ENCODE data around the gene ROGDI.

The ROGDI gene

DNA sequence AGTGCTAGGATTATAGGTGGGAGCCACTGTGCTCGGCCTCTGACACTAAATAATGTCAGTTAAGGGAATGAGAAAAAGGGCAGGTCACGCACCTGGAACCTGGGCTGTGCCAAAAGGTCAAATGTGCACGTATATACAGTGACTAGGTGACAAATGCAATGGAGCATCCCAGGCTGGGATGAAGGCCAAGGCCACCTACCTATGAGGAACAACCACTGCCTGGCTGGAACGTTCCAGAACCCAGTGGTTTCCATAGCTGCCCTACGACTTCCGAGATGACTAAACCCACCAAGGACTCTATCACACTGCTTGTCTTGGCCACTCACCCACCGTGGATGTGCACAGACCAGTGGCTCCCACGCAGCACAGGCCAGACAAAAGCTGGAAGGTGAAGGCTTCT is 51.5 kb downstream of the ROGDI start:
- Histone ChIP-seq H2AK5ac (ENCODE audit: low read length) (no peak overlapping the region), H3K4me1 (ENCODE audit: control insufficient read depth in 1 of 2, insufficient read depth in 2 of 2, low read length in 2 of 2) (no peaks in the 10 kb centered on the region), H3K18ac (ENCODE audit: low read length) (no peak overlapping the region), H3K27ac (ENCODE audit: low read depth, low read length) (no peak overlapping the region), H3K9ac (ENCODE audit: low read length) (no peak overlapping the region), H3K27me3 (ENCODE audit: insufficient read depth, low read length) (no peaks in the 10 kb centered on the region), H2BK5ac (ENCODE audit: low read depth, low read length, poor library complexity) (no peak overlapping the region), H2BK120ac (ENCODE audit: insufficient read depth, low read length, poor library complexity) (no peak overlapping the region), H2AFZ (ENCODE audit: insufficient read depth, low read length, poor library complexity) (no peak overlapping the region), H3K9me3 (ENCODE audit: insufficient read depth, low read depth, low read length) (peaks cover 6% of the 10 kb centered on the region), H2BK12ac (ENCODE audit: low read length) (no peak overlapping the region), H3K23ac (ENCODE audit: low read length) (no peak overlapping the region), H4K8ac (ENCODE audit: low read depth, low read length) (no peak overlapping the region), H3K14ac (ENCODE audit: low read length) (no peak overlapping the region), H3K36me3 (ENCODE audit: control insufficient read depth in 1 of 2, insufficient read depth in 2 of 2, low read length in 2 of 2) (peaks cover 49 to 55% of the 10 kb centered on the region in 2 experiments), H3K79me2 (ENCODE audit: control insufficient read depth, insufficient read depth, low read length, poor library complexity) (no peaks in the 10 kb centered on the region), H4K91ac (ENCODE audit: low read depth, low read length) (no peak overlapping the region), H4K12ac (ENCODE audit: low read depth, low read length) (no peak overlapping the region), H3K4me3 (ENCODE audit: low read depth, low read length) (no peak overlapping the region), H3K4ac (ENCODE audit: low read depth, low read length) (no peak overlapping the region), H3K4me2 (ENCODE audit: low read length) (no peak overlapping the region), H3K79me1 (ENCODE audit: low read length) (no peaks in the 10 kb centered on the region)
- WGBS (ENCODE audit: extremely low coverage, insufficient coverage, insufficient read length): no CpG with 5 or more reads among the region's 8 CpGs
- no peak for DNase-seq

DNA sequence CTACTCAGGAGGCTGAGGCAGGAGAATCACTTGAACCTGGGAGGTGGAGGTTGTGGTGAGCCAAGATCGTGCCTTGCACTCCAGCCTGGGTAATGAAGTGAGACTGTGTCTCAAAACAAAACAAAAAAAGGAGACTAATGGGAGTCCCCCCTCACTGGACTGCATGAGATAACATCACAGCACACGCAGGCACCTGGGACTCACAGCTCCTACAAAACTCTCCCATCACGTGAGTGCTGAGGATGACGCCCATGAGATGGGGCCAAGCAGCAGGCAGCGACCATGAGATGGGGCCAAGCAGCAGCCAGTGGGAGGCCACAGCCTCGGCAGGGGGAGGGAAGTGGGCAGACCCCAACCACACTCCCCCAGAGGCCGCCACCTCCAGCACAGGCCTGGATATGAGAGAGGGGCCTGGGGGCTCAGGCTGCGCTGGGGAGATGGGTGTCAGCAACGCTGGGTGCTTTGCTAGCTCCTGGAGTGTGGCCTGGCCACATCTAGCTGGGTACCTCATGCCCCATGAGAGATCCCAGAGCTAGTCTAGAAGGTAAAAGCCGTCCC is 52.7 kb downstream of the ROGDI start:
- H3K4ac ChIP-seq (ENCODE audit: low read depth, low read length): no peak overlapping the region
- H2AK5ac ChIP-seq (ENCODE audit: low read length): no peak overlapping the region
- no peak overlapping the region for H3K18ac ChIP-seq (ENCODE audit: low read length)
- H2BK12ac ChIP-seq (ENCODE audit: low read length): no peak overlapping the region
- WGBS (ENCODE audit: extremely low coverage, insufficient coverage, insufficient read length): no CpG with 5 or more reads among the region's 10 CpGs
- no peak for DNase-seq
- H2AFZ ChIP-seq (ENCODE audit: insufficient read depth, low read length, poor library complexity): no peak overlapping the region
- H3K4me2 ChIP-seq (ENCODE audit: low read length): no peak overlapping the region
- no peak overlapping the region for H3K9ac ChIP-seq (ENCODE audit: low read length)
- H3K36me3 ChIP-seq (ENCODE audit: control insufficient read depth in 1 of 2, insufficient read depth in 2 of 2, low read length in 2 of 2): peaks cover 42 to 49% of the 10 kb centered on the region in 2 experiments
- no peak overlapping the region for H3K23ac ChIP-seq (ENCODE audit: low read length)
- no peak overlapping the region for H2BK5ac ChIP-seq (ENCODE audit: low read depth, low read length, poor library complexity)
- no peak overlapping the region for H4K91ac ChIP-seq (ENCODE audit: low read depth, low read length)
- H3K27ac ChIP-seq (ENCODE audit: low read depth, low read length): no peak overlapping the region
- H3K79me2 ChIP-seq (ENCODE audit: control insufficient read depth, insufficient read depth, low read length, poor library complexity): no peaks in the 10 kb centered on the region
- no peak overlapping the region for H3K4me3 ChIP-seq (ENCODE audit: low read depth, low read length)
- H3K27me3 ChIP-seq (ENCODE audit: insufficient read depth, low read length): no peaks in the 10 kb centered on the region
- no peak overlapping the region for H2BK120ac ChIP-seq (ENCODE audit: insufficient read depth, low read length, poor library complexity)
- peaks cover 4% of the 10 kb centered on the region for H3K9me3 ChIP-seq (ENCODE audit: insufficient read depth, low read depth, low read length)
- no peak overlapping the region for H4K12ac ChIP-seq (ENCODE audit: low read depth, low read length)
- H4K8ac ChIP-seq (ENCODE audit: low read depth, low read length): no peak overlapping the region
- no peak overlapping the region for H3K14ac ChIP-seq (ENCODE audit: low read length)
- no peaks in the 10 kb centered on the region for H3K4me1 ChIP-seq (ENCODE audit: control insufficient read depth in 1 of 2, insufficient read depth in 2 of 2, low read length in 2 of 2)
- H3K79me1 ChIP-seq (ENCODE audit: low read length): no peaks in the 10 kb centered on the region

DNA sequence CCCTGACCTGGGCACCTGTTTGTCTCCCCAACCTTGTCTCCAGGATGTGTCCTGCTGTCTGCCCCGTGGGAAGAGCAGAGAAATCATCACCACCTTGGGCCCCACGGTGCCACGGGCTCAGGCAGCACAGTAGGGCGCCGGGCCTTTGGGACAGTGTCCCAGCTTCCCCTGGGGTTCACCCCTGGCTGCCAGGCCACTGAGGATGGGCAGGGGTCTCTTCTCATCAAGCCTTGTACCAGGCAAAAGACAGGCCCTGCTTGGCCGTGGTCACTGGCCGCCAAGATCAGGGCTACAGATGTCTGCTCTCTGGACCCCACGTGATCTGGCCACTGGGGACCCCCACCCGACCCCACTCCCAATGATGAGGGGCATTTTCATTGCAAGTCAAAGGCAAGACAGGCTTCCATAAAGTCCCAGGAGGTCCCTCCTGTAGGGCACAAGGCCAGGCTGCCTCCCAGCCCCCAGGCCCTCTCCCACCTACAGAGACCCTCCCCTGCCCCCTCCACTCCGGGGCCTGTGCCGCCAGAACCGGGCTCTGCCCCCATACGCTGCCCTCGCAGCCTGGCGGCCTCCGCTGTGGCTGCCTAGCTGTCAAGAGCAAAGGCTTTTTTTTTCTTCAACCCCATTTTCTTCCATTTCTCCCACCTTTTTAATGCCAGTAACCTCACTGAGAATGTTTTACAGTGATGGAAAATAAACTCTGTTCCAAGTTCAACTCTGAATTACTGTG is 53.6 kb downstream of the ROGDI start:
- Histone ChIP-seq H4K8ac (ENCODE audit: low read depth, low read length) (no peak overlapping the region), H2BK5ac (ENCODE audit: low read depth, low read length, poor library complexity) (no peak overlapping the region), H3K27ac (ENCODE audit: low read depth, low read length) (no peak overlapping the region), H3K9ac (ENCODE audit: low read length) (no peak overlapping the region), H3K4ac (ENCODE audit: low read depth, low read length) (no peak overlapping the region), H3K4me3 (ENCODE audit: low read depth, low read length) (no peak overlapping the region), H4K12ac (ENCODE audit: low read depth, low read length) (no peak overlapping the region), H3K4me2 (ENCODE audit: low read length) (no peak overlapping the region), H3K9me3 (ENCODE audit: insufficient read depth, low read depth, low read length) (peaks cover 2% of the 10 kb centered on the region), H3K36me3 (ENCODE audit: control insufficient read depth in 1 of 2, insufficient read depth in 2 of 2, low read length in 2 of 2) (peaks cover 36 to 44% of the 10 kb centered on the region in 2 experiments), H2BK120ac (ENCODE audit: insufficient read depth, low read length, poor library complexity) (no peak overlapping the region), H2AFZ (ENCODE audit: insufficient read depth, low read length, poor library complexity) (no peak overlapping the region), H3K79me1 (ENCODE audit: low read length) (no peaks in the 10 kb centered on the region), H3K14ac (ENCODE audit: low read length) (no peak overlapping the region), H2BK12ac (ENCODE audit: low read length) (no peak overlapping the region), H4K91ac (ENCODE audit: low read depth, low read length) (no peak overlapping the region), H3K79me2 (ENCODE audit: control insufficient read depth, insufficient read depth, low read length, poor library complexity) (no peaks in the 10 kb centered on the region), H3K23ac (ENCODE audit: low read length) (no peak overlapping the region), H2AK5ac (ENCODE audit: low read length) (no peak overlapping the region), H3K4me1 (ENCODE audit: control insufficient read depth in 1 of 2, insufficient read depth in 2 of 2, low read length in 2 of 2) (no peaks in the 10 kb centered on the region), H3K18ac (ENCODE audit: low read length) (no peak overlapping the region), H3K27me3 (ENCODE audit: insufficient read depth, low read length) (no peaks in the 10 kb centered on the region)
- no CpG with 5 or more reads among the region's 16 CpGs for WGBS (ENCODE audit: extremely low coverage, insufficient coverage, insufficient read length)
- DNase-seq: no peak

DNA sequence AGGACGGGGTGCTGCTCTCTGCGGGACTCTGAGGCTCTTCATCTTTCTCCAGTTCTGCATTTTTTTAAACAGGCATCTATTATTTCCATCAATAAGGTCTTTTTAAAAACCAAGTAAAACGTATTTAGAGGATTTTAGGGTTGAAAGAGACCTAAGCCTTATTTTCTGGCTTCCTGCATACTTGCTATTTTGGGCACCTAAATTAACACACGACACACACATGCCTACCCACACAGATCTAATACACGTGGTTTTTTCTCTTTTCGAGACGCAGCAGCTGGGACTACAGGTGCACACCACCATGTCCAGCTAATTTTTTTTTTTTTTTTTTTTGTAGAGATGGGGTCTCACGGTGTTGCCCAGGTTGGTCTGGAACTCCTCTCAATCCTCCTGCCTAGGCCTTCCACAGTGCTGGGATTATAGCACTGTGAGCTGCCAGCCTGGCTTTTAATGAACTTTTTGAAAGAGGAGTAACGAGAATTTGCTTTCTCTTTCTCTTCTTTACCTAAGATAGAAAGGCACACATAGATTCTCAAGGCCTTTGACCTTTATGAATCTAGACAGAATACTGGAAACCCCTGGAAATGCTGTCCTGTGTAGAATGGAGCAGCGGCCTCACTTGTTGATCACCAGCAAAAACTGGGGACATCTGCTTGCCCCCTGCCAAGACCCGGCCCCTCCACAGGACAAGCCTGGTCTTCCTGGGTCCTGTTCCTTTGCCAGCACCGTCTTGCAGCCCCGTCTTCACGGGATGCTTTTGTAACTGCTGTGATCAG is 54.3 kb downstream of the ROGDI start:
- no peak for DNase-seq
- H3K36me3 ChIP-seq (ENCODE audit: control insufficient read depth in 1 of 2, insufficient read depth in 2 of 2, low read length in 2 of 2): peaks cover 29 to 37% of the 10 kb centered on the region in 2 experiments
- no peaks in the 10 kb centered on the region for H3K4me1 ChIP-seq (ENCODE audit: control insufficient read depth in 1 of 2, insufficient read depth in 2 of 2, low read length in 2 of 2)
- H3K18ac ChIP-seq (ENCODE audit: low read length): no peak overlapping the region
- no peak overlapping the region for H3K4me2 ChIP-seq (ENCODE audit: low read length)
- no peaks in the 10 kb centered on the region for H3K27me3 ChIP-seq (ENCODE audit: insufficient read depth, low read length)
- H3K9me3 ChIP-seq (ENCODE audit: insufficient read depth, low read depth, low read length): peaks cover 2% of the 10 kb centered on the region
- H2BK12ac ChIP-seq (ENCODE audit: low read length): no peak overlapping the region
- H3K79me1 ChIP-seq (ENCODE audit: low read length): no peaks in the 10 kb centered on the region
- H3K27ac ChIP-seq (ENCODE audit: low read depth, low read length): no peak overlapping the region
- H4K91ac ChIP-seq (ENCODE audit: low read depth, low read length): no peak overlapping the region
- no peak overlapping the region for H4K12ac ChIP-seq (ENCODE audit: low read depth, low read length)
- no peak overlapping the region for H4K8ac ChIP-seq (ENCODE audit: low read depth, low read length)
- H3K4me3 ChIP-seq (ENCODE audit: low read depth, low read length): no peak overlapping the region
- WGBS (ENCODE audit: extremely low coverage, insufficient coverage, insufficient read length): no CpG with 5 or more reads among the region's 14 CpGs
- H3K9ac ChIP-seq (ENCODE audit: low read length): no peak overlapping the region
- H2BK120ac ChIP-seq (ENCODE audit: insufficient read depth, low read length, poor library complexity): no peak overlapping the region
- H3K4ac ChIP-seq (ENCODE audit: low read depth, low read length): no peak overlapping the region
- no peaks in the 10 kb centered on the region for H3K79me2 ChIP-seq (ENCODE audit: control insufficient read depth, insufficient read depth, low read length, poor library complexity)
- no peak overlapping the region for H2BK5ac ChIP-seq (ENCODE audit: low read depth, low read length, poor library complexity)
- no peak overlapping the region for H2AFZ ChIP-seq (ENCODE audit: insufficient read depth, low read length, poor library complexity)
- no peak overlapping the region for H3K14ac ChIP-seq (ENCODE audit: low read length)
- no peak overlapping the region for H3K23ac ChIP-seq (ENCODE audit: low read length)
- no peak overlapping the region for H2AK5ac ChIP-seq (ENCODE audit: low read length)

All from trophoblast cell (in vitro differentiated cells and primary cell).